Limb (tissue), 2 donors: ENCODE measurements around the gene IRS2.

ENCODE experiments used
- DNase-seq, 2 donors: peaks; one replicate each; pipeline ENCODE4 v3.0.0-alpha.2; 2016; ENCODE audit errors: extremely low spot score in 2 of 2

Gene IRS2

GRCh38 chr13:109758937-109759480 lies 27.4 kb downstream of the IRS2 start:
- DNase-seq, result no peak

DNA sequence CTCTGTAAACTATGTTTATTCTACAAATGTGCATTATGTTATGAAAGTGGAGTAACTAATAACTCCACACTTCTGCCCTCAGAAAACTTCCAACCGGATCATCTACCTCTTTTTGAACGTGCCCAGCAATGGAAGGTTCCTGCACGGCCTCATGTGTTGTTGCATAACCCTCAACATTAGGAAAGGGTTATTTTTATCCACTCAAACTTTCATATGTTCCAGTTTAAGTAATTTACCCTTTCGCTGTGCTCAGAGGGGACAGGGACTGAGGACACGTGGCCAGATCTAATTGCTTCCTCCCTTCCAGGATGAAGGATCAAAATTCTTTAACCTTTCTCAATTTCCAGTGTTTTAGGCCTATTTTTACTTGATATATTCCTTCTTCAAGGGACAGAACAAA lies 29.6 kb downstream of the IRS2 start:
- DNase-seq, result no peak

- DNase-seq, result no peak
These were observed 30.4 kb downstream of the IRS2 start for GRCh38 chr13:109755997-109756396.

DNA sequence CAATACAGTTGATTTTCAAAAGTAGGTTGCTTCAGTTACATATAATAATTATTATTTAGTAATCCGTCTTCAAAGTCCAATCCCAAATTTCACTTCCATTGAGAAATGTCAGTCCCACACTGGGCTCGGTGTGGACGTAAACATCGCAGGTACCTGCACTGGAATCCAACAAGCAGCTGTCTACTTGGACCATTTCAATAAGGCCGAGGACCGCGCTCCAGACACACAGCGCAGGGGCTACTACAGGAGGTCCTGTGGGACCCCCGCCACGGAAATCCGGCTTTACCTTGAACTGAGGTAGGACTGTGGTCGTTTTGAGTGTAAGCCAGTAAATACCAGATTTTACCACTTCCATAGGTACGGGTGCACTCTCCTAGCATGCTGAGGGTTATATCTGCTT lies 30.8 kb downstream of the IRS2 start:
- no peak for DNase-seq

DNA sequence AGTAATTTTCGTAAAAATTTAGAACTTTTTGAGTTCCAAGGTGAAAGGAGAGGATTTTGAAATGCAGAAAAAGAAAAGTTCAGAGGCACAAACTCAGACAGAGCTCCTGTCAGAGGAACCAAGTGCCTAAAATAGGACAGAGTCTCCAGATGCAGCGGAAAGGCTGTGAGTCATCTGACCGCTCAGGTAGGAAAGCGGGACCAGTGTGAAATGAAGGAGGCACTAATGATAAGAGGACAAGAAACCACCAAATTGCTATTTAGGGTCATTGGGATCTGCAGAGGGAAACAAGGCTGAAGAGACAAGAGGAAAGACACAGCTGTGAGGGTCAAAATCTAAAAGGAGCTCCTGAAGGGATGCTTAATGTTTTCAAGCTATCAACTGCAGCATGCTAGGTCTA lies 34.9 kb downstream of the IRS2 start:
- no peak for DNase-seq

DNA sequence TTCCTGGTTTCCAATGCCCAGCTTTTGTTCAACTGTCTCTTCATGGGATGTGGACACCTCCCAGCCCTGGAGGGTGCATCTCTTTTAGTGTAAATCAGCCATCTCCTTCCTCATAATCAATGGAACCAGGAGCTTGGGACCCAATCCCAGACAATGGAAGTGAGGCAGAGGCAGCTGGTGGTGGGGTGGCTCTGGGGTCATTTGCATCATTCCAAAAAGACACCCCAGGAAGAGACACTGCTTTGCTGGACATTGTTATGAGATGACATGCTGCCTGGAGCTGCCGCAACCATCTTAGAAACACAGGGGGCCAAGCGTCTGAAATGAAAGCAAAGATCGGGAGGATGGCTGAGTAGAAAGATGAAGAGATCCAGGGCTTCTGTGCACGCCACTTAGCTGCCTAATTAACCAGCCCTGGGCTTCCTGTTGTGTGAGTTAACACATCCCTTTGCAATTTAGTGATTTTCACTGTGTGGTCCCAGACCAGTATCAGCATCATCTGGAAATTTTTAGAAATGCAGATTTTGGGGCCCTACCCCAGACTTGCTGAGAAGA lies 36.1 kb downstream of the IRS2 start:
- DNase-seq, result no peak

DNA sequence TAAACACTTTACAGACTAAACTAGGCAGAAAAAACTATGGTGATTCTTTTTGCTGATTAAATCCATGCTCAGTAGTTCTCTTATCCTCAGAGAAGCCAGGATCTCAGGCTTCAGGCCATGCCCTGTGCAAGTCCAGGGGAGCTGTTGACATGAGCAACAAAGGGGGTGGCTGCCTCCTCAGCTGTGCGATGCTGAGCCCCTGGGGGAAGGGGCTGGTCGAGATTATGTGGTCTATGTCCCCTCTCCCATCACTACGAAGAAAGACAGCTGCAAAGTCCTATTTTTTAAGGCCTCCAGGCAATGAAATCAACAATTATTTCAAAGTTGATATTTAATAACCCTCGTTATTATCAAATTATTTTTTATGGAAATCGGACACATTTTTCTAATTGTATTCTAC lies 37.0 kb downstream of the IRS2 start:
- DNase-seq, result no peak

- DNase-seq, result no peak
These were observed 37.7 kb downstream of the IRS2 start for GRCh38 chr13:109748677-109749076.

GRCh38 chr13:109747524-109747923 lies 38.9 kb downstream of the IRS2 start:
- no peak for DNase-seq

- DNase-seq, result no peak
These were observed 40.0 kb downstream of the IRS2 start for GRCh38 chr13:109746364-109746763.

DNA sequence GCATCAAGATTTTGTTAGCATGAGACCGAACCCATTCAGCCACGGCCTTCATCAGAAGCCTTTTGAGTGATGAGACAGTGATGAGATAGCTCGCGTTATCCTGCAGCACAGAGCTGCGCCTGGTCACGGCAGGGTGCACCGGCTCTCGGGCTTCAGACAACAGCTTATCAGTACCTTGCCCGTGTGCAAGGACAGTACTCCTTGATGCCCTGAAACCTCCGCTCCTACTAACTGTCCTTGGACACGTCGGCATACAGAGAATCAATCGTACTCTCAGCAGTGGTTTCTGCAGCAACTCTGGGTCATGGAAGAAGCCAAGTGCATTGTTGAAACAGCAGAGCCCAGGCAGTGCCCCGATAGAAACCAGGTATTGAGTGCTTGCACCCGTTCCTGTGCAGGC lies 40.7 kb downstream of the IRS2 start:
- DNase-seq, result no peak

DNA sequence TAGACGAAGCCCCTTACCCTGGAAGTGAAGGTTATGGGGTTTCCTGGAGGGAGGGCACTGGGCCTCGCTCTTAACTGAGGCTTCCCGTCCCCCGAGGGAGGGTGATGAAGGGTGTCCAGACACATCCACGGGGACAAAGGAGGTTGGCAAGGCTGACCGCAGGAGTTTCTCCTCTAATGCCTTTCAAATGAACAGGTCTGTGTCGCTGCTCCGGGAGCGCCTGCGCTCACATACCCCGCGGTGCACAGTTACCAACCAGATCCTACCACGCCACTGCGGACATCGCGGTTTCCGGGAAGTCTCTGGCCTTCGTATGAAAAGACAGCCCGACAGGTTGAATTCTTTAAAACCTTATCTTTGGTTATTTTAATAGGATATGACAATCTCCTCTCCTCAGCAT lies 41.3 kb downstream of the IRS2 start:
- no peak for DNase-seq

GRCh38 chr13:109744512-109745051 lies 41.8 kb downstream of the IRS2 start:
- peak in 1 of 2 donors; percentile 63 for DNase-seq

DNA sequence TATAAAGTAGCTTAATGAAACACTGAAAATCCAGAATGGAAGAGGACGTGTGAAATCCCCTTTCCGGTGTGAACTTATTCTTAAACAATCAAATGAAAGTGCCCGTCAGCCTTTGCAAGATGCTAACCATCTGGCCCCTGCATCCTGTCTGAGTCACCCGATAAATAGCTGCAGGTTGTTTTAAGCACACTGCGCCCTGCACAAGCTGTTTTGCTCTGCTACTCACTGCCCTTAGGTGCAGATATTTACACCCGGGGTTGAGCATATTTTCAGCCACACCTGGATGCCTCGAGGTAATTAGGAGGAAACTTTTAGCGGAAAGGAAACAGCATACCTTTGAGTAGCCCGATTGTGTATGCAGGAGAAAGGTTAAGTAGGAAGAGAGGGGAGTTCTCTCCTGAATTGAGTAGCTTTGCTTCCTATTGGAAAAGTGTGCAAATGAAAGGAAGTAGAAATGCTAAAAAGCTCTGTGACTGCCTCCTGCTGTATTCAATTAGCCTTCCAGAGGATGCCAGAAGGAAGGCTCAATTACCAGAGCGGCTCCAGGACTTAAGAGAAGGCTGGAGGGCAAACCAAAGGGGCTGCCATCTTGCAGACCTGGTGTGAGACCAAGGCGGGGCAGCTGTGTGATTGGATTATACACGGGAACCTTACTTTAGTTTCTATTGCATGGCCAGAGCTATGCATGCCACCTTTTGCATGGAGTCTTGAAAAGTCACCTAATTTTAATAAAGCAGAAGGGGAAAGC lies 42.5 kb downstream of the IRS2 start:
- DNase-seq, result no peak

GRCh38 chr13:109741966-109742365 lies 44.4 kb downstream of the IRS2 start:
- no peak for DNase-seq

GRCh38 chr13:109740721-109741120 lies 45.7 kb downstream of the IRS2 start:
- DNase-seq, result no peak

DNA sequence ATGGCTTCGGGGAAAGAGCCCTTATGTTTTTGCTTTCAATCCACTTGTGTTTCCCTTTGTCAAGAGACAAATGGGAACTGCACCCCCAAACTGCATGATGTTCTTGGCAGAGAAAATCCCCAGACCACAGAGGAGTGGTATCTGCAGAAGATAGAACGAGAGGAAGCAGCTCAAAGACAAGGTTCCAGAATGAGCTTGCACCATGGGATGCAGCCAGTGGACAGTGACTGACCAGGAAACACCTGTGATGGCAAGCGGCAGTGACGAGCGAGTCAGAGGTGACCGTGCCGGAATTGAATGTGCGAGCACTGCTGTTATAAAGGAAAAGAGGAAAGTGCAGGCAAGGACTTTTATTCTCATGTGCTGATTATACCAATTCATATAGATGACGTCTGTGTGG lies 46.3 kb downstream of the IRS2 start:
- no peak for DNase-seq

DNA sequence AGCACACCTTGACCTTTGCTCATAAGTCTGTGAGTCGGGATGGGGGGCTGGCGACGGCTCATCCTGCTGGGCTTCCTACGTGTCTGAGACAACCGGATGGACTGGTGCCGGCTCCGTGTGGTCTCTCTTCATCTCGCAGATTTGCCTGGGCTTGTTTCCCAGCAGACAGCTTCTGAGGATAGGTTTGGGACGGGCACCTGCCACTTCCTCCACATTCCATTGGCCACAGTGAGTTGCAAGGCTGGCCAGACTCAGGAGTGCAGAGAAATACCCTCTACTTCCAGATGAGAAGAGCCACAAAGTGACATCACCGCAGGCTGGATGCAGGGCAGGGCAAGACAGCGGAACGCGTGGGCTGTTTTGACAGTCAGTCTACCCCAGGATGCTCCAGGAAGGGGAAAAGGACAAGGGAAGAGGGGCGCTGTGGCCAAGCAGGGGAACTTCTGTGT lies 48.1 kb downstream of the IRS2 start:
- DNase-seq, result no peak

- DNase-seq, result no peak
These were observed 48.8 kb downstream of the IRS2 start for GRCh38 chr13:109737606-109738005.

DNA sequence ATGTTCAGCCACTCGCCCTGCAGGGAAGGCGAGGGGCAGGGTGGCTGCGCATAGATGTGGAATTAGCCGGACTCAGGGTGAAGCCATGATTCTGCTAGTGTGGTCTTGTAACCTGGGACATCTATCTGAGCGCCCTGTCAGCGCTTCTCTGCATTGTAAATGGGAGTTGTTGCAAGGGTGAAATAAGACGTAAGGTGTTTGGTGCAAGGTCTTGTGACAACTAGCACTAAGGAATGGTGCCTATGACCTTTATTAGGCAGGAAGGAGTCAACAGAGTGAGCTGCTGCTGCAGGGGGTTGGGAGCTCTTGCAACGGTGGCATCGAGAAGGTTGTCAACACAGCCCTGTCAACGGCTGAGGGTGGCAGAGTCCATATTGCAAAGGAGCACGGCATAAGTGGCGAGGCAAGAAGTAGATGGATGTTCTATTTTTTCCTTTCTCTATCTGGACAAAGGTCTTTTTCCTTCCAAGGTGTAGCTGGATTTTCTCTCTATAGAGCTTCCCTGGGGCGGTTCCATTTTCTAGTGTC lies 49.3 kb downstream of the IRS2 start:
- no peak for DNase-seq

DNA sequence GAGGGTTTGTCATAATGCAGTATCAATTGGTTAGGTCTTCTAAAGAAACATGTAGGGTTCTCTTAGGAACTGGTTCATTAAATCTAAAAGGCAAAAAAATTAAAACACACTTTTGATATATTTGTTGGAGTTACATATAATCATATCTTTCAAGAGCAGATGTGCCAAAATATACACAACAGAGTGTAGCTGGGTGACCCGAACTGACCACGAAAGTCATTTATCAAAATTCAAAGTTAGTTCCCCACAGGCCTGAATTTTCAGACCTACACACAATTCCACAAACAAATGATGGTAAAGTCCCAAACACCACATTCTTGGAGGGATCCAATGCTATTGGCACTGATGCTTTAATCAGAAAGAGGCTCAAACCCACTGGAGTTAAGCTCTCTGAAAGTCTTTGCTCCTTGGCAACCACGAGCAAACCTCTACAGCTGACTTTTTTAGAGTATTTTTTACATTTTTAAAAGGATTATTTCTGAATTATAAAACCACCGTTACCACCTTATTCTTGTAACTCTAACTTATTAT lies 50.9 kb downstream of the IRS2 start:
- no peak for DNase-seq

- no peak for DNase-seq
These were observed 52.2 kb downstream of the IRS2 start for GRCh38 chr13:109734002-109734785.
